NT2/D1 (cell line): Measurements from ENCODE around the gene C12orf54.

ENCODE experiments used
- YY1 ChIP-seq: IDR thresholded peaks from 2 replicates; pipeline ENCODE4 v1.6.1; 2011; ENCODE audit not compliant: insufficient read length, insufficient read depth
- ZNF274 ChIP-seq: IDR thresholded peaks from 2 replicates; pipeline ENCODE4 v1.6.1; 2011; ENCODE audit warnings: mild to moderate bottlenecking, low read depth, low read length

- TF ChIP-seq ZNF274 (no peak), YY1 (no peak)
Observed at GRCh38 chr12:48451372-48451771, 30.9 kb upstream of the C12orf54 start.
